SK-N-MC (cell line): ENCODE data around the gene GNS.

ENCODE experiments used
- EZH2 ChIP-seq: fragments of 200-600 bp; sonication (generic); IDR thresholded peaks from one replicate; pipeline ENCODE4 v1.6.1; 2017; ENCODE audit warnings: antibody characterized with exemption
- FOXP2 ChIP-seq: optimal IDR thresholded peaks from 2 replicates; pipeline ENCODE3; 2011; ENCODE audit warnings: mild to moderate bottlenecking, moderate library complexity; ENCODE audit not compliant: insufficient read depth; ENCODE audit errors: extremely low read length, control extremely low read depth
- POLR2AphosphoS5 ChIP-seq: IDR thresholded peaks from 2 replicates; pipeline ENCODE4 v1.6.1; 2012; ENCODE audit warnings: mild to moderate bottlenecking, low read depth, low read length, borderline replicate concordance

GRCh38 chr12:64736771-64737170, 22.4 kb downstream of the GNS start:
- no peak for TF ChIP-seq EZH2
- TF ChIP-seq POLR2AphosphoS5: no peak
- no peak for TF ChIP-seq FOXP2
